ENCODE data around the gene UBTD1. TPM values are rescaled to one million over a fixed set of nuclear protein-coding genes. Genes with fewer than 3 reads are reported as not detected.
"Not testable (repeated sequence)": the region's sequence is repeated elsewhere in the genome, so short reads cannot be mapped to it uniquely, and the experiment has no call there.

Gene UBTD1
- total RNA-seq, 2 donors from 2014 or later = 10.0 to 93.8 TPM

- DNase-seq (ENCODE audit: low spot score) = no peak
- H3K27me3 ChIP-seq (replicated peaks; ENCODE audit: insufficient read depth) = no peaks in the 10 kb centered on the region
- no peaks in the 10 kb centered on the region for H3K4me1 ChIP-seq (replicated peaks)
- intact Hi-C loops (cut with DNase I) = loop anchor here (2.0 kb wide), 1 partner anchor 39 kb away; no protein-coding TSS in a partner anchor
- 46% methylated on average over 2 of the region's 2 CpGs for WGBS
- H3K4me3 ChIP-seq = no peak overlapping the region
- no peak for TF ChIP-seq POLR2AphosphoS5 (IDR thresholded peaks at IDR 0.05)
- TF ChIP-seq POLR2A (IDR thresholded peaks at IDR 0.05) = no peak
- no peak for TF ChIP-seq CTCF (IDR thresholded peaks at IDR 0.05)
- no peaks in the 10 kb centered on the region for H3K9me3 ChIP-seq
- H3K36me3 ChIP-seq = no peaks in the 10 kb centered on the region
- H3K27ac ChIP-seq = no peak overlapping the region
Observed at GRCh38 chr10:97573672-97574071, 74.9 kb downstream of the UBTD1 start.

GRCh38 chr10:97574374-97575126 is 75.8 kb downstream of the UBTD1 start:
- H3K9me3 ChIP-seq = no peaks in the 10 kb centered on the region
- 33% methylated on average over 4 of the region's 4 CpGs for WGBS
- intact Hi-C loops (cut with DNase I) = no loop called here
- no peak overlapping the region for H3K4me3 ChIP-seq
- H3K4me1 ChIP-seq (replicated peaks) = no peaks in the 10 kb centered on the region
- no peaks in the 10 kb centered on the region for H3K36me3 ChIP-seq
- H3K27ac ChIP-seq = peak overlapping the region; percentile 38 to 40
- TF ChIP-seq POLR2AphosphoS5 (IDR thresholded peaks at IDR 0.05) (peak; percentile 92), POLR2A (IDR thresholded peaks at IDR 0.05) (no peak)
- H3K27me3 ChIP-seq (replicated peaks; ENCODE audit: insufficient read depth) = no peaks in the 10 kb centered on the region
- DNase-seq (ENCODE audit: low spot score) = peak; percentile 92

- H3K36me3 ChIP-seq = no peaks in the 10 kb centered on the region
- peak overlapping the region in 1 of 2 donors; percentile 40 for H3K27ac ChIP-seq
- WGBS = 80% methylated on average over 6 of the region's 6 CpGs
- no peaks in the 10 kb centered on the region for H3K27me3 ChIP-seq (replicated peaks; ENCODE audit: insufficient read depth)
- DNase-seq (ENCODE audit: low spot score) = no peak
- no peaks in the 10 kb centered on the region for H3K9me3 ChIP-seq
- no peak for TF ChIP-seq POLR2AphosphoS5 (IDR thresholded peaks at IDR 0.05)
- TF ChIP-seq CTCF (IDR thresholded peaks at IDR 0.05) = no peak
- no peak for TF ChIP-seq POLR2A (IDR thresholded peaks at IDR 0.05)
- intact Hi-C loops (cut with DNase I) = no loop called here
- no peak overlapping the region for H3K4me3 ChIP-seq
- H3K4me1 ChIP-seq (replicated peaks) = no peaks in the 10 kb centered on the region
Observed at GRCh38 chr10:97575127-97575668, 76.5 kb downstream of the UBTD1 start.

- DNase-seq (ENCODE audit: low spot score); H3K9me3 ChIP-seq; H3K27ac ChIP-seq; H3K36me3 ChIP-seq; intact Hi-C loops (cut with DNase I); H3K4me3 ChIP-seq; H3K4me1 ChIP-seq (replicated peaks); H3K27me3 ChIP-seq (replicated peaks; ENCODE audit: insufficient read depth): not testable (repeated sequence)
- WGBS = 37% methylated on average over 5 of the region's 5 CpGs
Observed at GRCh38 chr10:97576487-97576886, 77.8 kb downstream of the UBTD1 start.

- DNase-seq (ENCODE audit: low spot score) = no peak
- TF ChIP-seq POLR2A (IDR thresholded peaks at IDR 0.05) (no peak), CTCF (IDR thresholded peaks at IDR 0.05) (no peak), POLR2AphosphoS5 (IDR thresholded peaks at IDR 0.05) (no peak)
- WGBS = 77% methylated on average over 9 of the region's 9 CpGs
- Histone ChIP-seq H3K4me3 (no peak overlapping the region), H3K27me3 (replicated peaks; ENCODE audit: insufficient read depth) (no peaks in the 10 kb centered on the region), H3K27ac (no peak overlapping the region), H3K9me3 (no peaks in the 10 kb centered on the region), H3K4me1 (replicated peaks) (no peaks in the 10 kb centered on the region), H3K36me3 (no peaks in the 10 kb centered on the region)
- intact Hi-C loops (cut with DNase I) = no loop called here
Observed at GRCh38 chr10:97577701-97578100, 79.0 kb downstream of the UBTD1 start.
